ENCODE results near the gene EMC9. TPM values are rescaled to one million over a fixed set of nuclear protein-coding genes. Genes with fewer than 3 reads are reported as not detected.

The EMC9 gene
- polyA plus RNA-seq, 1 of the 3 experiments (the other 2 are of a cell fraction) = 19.3 TPM

- WGBS (ENCODE audit: low lambda C conversion rate) = 94% methylated on average over 4 of the region's 4 CpGs
- CTCF ChIA-PET = interaction anchor here (1.3 to 2.0 kb wide), 2 partner anchors 14 to 32 kb away, joined by 3 to 5 read pairs; no protein-coding TSS in a partner anchor
- Histone ChIP-seq H3K79me2 (ENCODE audit: insufficient read depth) (no peaks in the 10 kb centered on the region), H3K9ac (no peak overlapping the region), H3F3A (replicated peaks; ENCODE audit: insufficient read depth) (peaks cover 2% of the 10 kb centered on the region), H2AFZ (ENCODE audit: low read depth) (no peak overlapping the region), H3K9me3 (no peaks in the 10 kb centered on the region), H4K20me1 (ENCODE audit: insufficient read depth) (no peaks in the 10 kb centered on the region), H3K27ac (ENCODE audit: low read depth in 2 of 2, low read length in 1 of 2) (no peak overlapping the region), H3K4me2 (no peak overlapping the region), H3K9me2 (no peaks in the 10 kb centered on the region), H3K4me1 (ENCODE audit: control insufficient read depth in 1 of 2, insufficient read depth in 2 of 2, low read depth in 1 of 2, low read length in 1 of 2) (no peaks in the 10 kb centered on the region), H3K27me3 (ENCODE audit: insufficient read depth) (no peaks in the 10 kb centered on the region), H3K36me3 (replicated peaks in 1 of 2; ENCODE audit: control insufficient read depth in 1 of 2, insufficient read depth in 2 of 2, low read length in 1 of 2) (peaks cover 12 to 40% of the 10 kb centered on the region in 2 experiments), H3K4me3 (ENCODE audit: low read depth in 2 of 2, low read length in 1 of 2) (no peak overlapping the region)
- TF ChIP-seq MXI1 (IDR thresholded peaks at IDR 0.05; ENCODE audit: low read depth, low read length) = no peak
- no peak for TF ChIP-seq USF2 (IDR thresholded peaks at IDR 0.05; ENCODE audit: borderline replicate concordance, low read depth, low read length)
- TF ChIP-seq TCF12 (IDR thresholded peaks at IDR 0.05) = no peak
- POLR2A ChIA-PET = interaction anchor here (0.9 kb wide), 1 partner anchor 8 kb away, joined by 4 read pairs; the partner anchor contains the start of gene DCAF11
- no peak for DNase-seq
Measured at GRCh38 chr14:24122416-24122815, 19.0 kb downstream of the EMC9 start.

GRCh38 chr14:24121210-24121609 is 20.2 kb downstream of the EMC9 start:
- H3K9me2 ChIP-seq = no peaks in the 10 kb centered on the region
- peaks cover 12 to 47% of the 10 kb centered on the region in 2 experiments for H3K36me3 ChIP-seq (replicated peaks in 1 of 2; ENCODE audit: control insufficient read depth in 1 of 2, insufficient read depth in 2 of 2, low read length in 1 of 2)
- no peaks in the 10 kb centered on the region for H3F3A ChIP-seq (replicated peaks; ENCODE audit: insufficient read depth)
- no peak for DNase-seq
- 88% methylated on average over 4 of the region's 8 CpGs for WGBS (ENCODE audit: low lambda C conversion rate)
- TF ChIP-seq RAD21 (IDR thresholded peaks at IDR 0.05; ENCODE audit: low read length) (no peak), JUND (IDR thresholded peaks at IDR 0.05) (no peak)
- H3K79me2 ChIP-seq (ENCODE audit: insufficient read depth) = no peaks in the 10 kb centered on the region
- no peak overlapping the region for H3K9ac ChIP-seq
- H3K4me3 ChIP-seq (ENCODE audit: low read depth in 2 of 2, low read length in 1 of 2) = no peak overlapping the region
- peaks cover 4% of the 10 kb centered on the region in 2 experiments; a peak in 2 of 4 replicates for H3K4me1 ChIP-seq (ENCODE audit: control insufficient read depth in 1 of 2, insufficient read depth in 2 of 2, low read depth in 1 of 2, low read length in 1 of 2)
- no peak overlapping the region for H2AFZ ChIP-seq (ENCODE audit: low read depth)
- no peaks in the 10 kb centered on the region for H3K9me3 ChIP-seq
- H3K27ac ChIP-seq (ENCODE audit: low read depth in 2 of 2, low read length in 1 of 2) = no peak overlapping the region
- no peak overlapping the region for H3K4me2 ChIP-seq
- ChIA-PET POLR2A (no interaction called here), CTCF (interaction anchor here (1.4 kb wide), 1 partner anchor 12 kb away, joined by 3 read pairs; no protein-coding TSS in a partner anchor)
- no peaks in the 10 kb centered on the region for H4K20me1 ChIP-seq (ENCODE audit: insufficient read depth)
- no peaks in the 10 kb centered on the region for H3K27me3 ChIP-seq (ENCODE audit: insufficient read depth)

GRCh38 chr14:24119691-24120090 is 21.7 kb downstream of the EMC9 start:
- Histone ChIP-seq H3K4me3 (ENCODE audit: low read depth in 2 of 2, low read length in 1 of 2) (no peak overlapping the region), H3K27ac (ENCODE audit: low read depth in 2 of 2, low read length in 1 of 2) (no peak overlapping the region), H3K4me1 (ENCODE audit: control insufficient read depth in 1 of 2, insufficient read depth in 2 of 2, low read depth in 1 of 2, low read length in 1 of 2) (peaks cover 10 to 12% of the 10 kb centered on the region in 2 experiments), H3K9ac (no peak overlapping the region), H3K36me3 (replicated peaks in 1 of 2; ENCODE audit: control insufficient read depth in 1 of 2, insufficient read depth in 2 of 2, low read length in 1 of 2) (peaks cover 12 to 47% of the 10 kb centered on the region in 2 experiments), H4K20me1 (ENCODE audit: insufficient read depth) (no peaks in the 10 kb centered on the region), H3K4me2 (no peak overlapping the region), H3F3A (replicated peaks; ENCODE audit: insufficient read depth) (no peaks in the 10 kb centered on the region), H3K9me3 (no peaks in the 10 kb centered on the region), H3K27me3 (ENCODE audit: insufficient read depth) (no peaks in the 10 kb centered on the region), H2AFZ (ENCODE audit: low read depth) (no peak overlapping the region), H3K79me2 (ENCODE audit: insufficient read depth) (peaks cover 6% of the 10 kb centered on the region; the same call in 1 of the 2 replicates), H3K9me2 (no peaks in the 10 kb centered on the region)
- ChIA-PET CTCF (interaction anchor here (0.8 to 1.5 kb wide), 3 partner anchors 11 to 124 kb away, joined by 3 to 5 read pairs (median 3); partner anchors contain the start of gene IRF9), POLR2A (no interaction called here)
- WGBS (ENCODE audit: low lambda C conversion rate) = 98% methylated on average over 6 of the region's 6 CpGs
- TF ChIP-seq REST (IDR thresholded peaks at IDR 0.05; ENCODE audit: low read depth, low read length) (no peak), MXI1 (IDR thresholded peaks at IDR 0.05; ENCODE audit: low read depth, low read length) (no peak), TAF1 (IDR thresholded peaks at IDR 0.05; ENCODE audit: borderline replicate concordance, low read depth, low read length) (no peak), JUND (IDR thresholded peaks at IDR 0.05) (no peak), NFIC (IDR thresholded peaks at IDR 0.05; ENCODE audit: borderline replicate concordance) (no peak), TEAD4 (IDR thresholded peaks at IDR 0.05; ENCODE audit: borderline replicate concordance, insufficient read depth) (no peak), MAX (IDR thresholded peaks at IDR 0.05; ENCODE audit: low read depth) (no peak), CTCF (IDR thresholded peaks at IDR 0.05) (no peak), CHD2 (IDR thresholded peaks at IDR 0.05; ENCODE audit: low read length, partially characterized antibody) (no peak), PBX3 (IDR thresholded peaks at IDR 0.05) (no peak)
- DNase-seq = no peak
